Lower leg skin (tissue), 4 donors: ENCODE results near the gene PPP2R3C. TPM values are rescaled to one million over a fixed set of nuclear protein-coding genes. Genes with fewer than 3 reads are reported as not detected.

ENCODE experiments used
- DNase-seq, 2 donors: peaks; one replicate each; pipeline ENCODE4 v3.0.0-alpha.2; 2019; ENCODE audit warnings: low spot score in 2 of 2
- H3K4me3 ChIP-seq: fragments of 200-600 bp; sonication (generic); 2 replicates; pipeline ENCODE4 v1.5.1; 2017; ENCODE audit warnings: mild to moderate bottlenecking, low read depth; ENCODE audit not compliant: poor library complexity, severe bottlenecking
- CTCF ChIP-seq, 3 donors: fragments of 450-650 bp; IDR thresholded peaks; one replicate each; pipeline ENCODE4 v1.5.1; 2016; ENCODE audit warnings: antibody characterized with exemption in 3 of 3, mild to moderate bottlenecking in 3 of 3, moderate library complexity in 2 of 3
- POLR2A ChIP-seq, 2 donors: fragments of 450-650 bp; IDR thresholded peaks; one replicate each; pipeline ENCODE4 v1.6.1; 2016 to 2017; ENCODE audit warnings: antibody characterized with exemption in 2 of 2, mild to moderate bottlenecking in 1 of 2, moderate library complexity in 1 of 2
- WGBS, 2 donors: methylation state at CpG; one replicate each; pipeline ENCODE4 v1.1.5; 2018; 5-methylcytosine and 5-hydroxymethylcytosine counted together
- intact Hi-C: fragments of 100-400 bp; cut with DNase I; formaldehyde crosslinking; loops from one replicate; pipeline ENCODE4 v1.15.0; 2023; ENCODE audit warnings: low total_unique reads
- total RNA-seq, 4 donors: library from RNA; depleted of rRNA; stranded (reverse); fragments of >200 nt; gene quantifications; one replicate each; pipeline ENCODE4 v1.1.0, GENCODE V29; 2016

PPP2R3C gene
- total RNA-seq, 4 donors from 2014 or later, result 4.3 to 20.8 (median 6.8) TPM

DNA sequence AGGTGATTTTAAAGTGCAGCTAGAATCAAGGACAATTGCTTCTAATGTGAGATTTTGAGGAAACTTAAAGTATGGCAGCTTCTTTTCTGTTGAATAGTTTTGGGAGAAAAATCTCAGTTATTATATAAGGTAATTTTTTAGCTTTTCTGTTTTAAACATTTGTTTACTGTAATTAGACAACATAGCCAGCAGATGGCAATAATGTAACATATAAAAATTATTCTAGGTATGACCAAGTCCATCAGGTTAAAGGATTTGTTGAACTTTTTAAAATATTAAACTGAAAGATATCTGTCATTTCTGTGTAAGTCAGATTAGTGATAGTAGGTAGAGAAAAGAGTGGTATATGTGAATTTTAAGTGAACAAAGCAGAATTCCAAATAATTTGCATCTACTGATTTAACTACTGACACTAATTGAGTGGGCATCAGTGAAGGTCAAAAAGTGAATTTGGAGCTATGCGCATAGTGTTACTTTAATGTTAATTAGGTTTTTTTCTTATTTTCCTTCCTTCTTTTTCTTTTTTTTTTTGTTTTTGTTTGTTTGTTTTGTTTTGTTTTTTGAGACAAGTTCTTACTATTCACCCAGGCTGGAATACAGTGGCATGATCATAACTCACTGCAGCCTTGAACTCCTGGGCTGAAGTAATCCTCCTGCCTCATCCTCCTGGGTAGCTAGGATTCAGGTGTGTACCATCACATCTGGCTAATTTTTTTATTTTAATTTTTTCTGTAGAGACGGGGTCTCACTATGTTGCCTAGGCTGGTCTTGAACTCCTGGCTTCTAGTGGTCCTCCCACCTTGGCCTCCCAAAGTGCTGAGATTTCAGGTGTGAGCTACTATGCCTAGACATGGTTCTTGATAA is 19.2 kb upstream of the PPP2R3C start:
- no peak overlapping the region for H3K4me3 ChIP-seq
- WGBS, 2 donors, result 97% methylated on average over 2 of the region's 2 CpGs; no CpG with 5 or more reads in 1 of the 2 donors
- intact Hi-C loops, result loop anchor here (2.0 kb wide), 1 partner anchor 270 kb away; no protein-coding TSS in a partner anchor
- TF ChIP-seq POLR2A (IDR thresholded peaks at IDR 0.05) (no peak), CTCF (IDR thresholded peaks at IDR 0.05) (no peak)
- DNase-seq, result no peak

DNA sequence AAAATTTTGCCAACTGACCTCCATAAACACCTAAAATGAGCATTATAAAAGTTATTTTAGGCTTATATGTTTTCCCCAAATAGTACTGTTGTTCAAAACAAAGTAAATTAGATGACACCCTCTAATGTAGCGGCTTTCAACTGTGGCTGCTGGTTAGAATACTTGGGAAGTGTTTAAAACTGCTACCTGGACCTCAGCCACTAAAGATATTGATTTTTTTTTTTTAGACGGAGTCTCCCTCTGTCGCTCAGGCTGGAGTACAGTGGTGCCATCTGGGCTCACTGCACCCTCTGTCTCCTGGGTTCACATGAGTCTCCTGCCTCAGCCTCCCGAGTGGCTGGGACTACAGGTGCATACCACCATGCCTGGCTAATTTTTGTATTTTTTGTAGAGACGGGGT is 16.8 kb upstream of the PPP2R3C start:
- DNase-seq, result no peak
- no peak for TF ChIP-seq CTCF (IDR thresholded peaks at IDR 0.05)
- 89% methylated on average over 5 of the region's 5 CpGs; no CpG with 5 or more reads in 1 of the 2 donors for WGBS, 2 donors
- intact Hi-C loops, result no loop called here
- H3K4me3 ChIP-seq, result no peak overlapping the region

DNA sequence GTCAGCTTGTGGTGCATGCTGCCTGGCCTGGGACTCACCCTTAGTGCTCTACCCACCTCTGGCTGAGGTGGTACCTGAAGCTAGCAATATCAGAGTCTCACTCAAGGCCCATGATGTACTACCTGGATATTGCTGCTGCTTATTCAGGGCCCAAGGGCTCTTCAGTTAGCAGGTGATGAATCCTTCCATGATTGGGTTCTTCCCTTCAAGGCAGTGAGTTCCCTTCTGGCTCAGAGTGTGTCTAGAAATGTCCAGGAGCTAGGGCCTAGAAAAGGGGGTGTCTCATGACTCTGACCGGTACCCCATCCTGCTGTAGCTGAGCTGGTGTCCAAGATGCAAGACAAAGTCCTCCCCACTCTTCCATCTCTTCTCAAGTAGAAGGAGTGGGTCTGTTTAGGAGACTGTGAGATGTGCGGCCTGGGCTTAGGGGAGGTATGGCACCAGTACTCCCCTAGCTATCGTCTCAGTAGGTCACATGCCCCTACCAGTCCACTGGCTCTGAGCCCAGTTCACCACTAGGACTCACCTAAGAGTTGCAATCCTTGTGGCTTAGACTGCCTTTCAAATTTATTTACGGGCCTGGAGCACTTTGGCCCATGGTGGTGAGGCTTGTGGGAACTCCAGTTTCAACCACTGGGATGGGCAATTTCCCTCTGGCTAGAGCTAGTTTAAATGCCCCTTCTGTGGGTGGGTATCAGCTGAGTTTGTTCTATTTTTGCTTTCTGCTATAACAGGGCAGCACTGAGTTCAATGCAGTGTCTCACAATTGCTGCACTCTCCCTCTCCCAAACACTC is 12.7 kb upstream of the PPP2R3C start:
- intact Hi-C loops, result no loop called here
- TF ChIP-seq CTCF (IDR thresholded peaks at IDR 0.05) (no peak), POLR2A (IDR thresholded peaks at IDR 0.05) (no peak)
- no peak overlapping the region for H3K4me3 ChIP-seq
- WGBS, 2 donors, result 81 to 85% methylated on average over 4 of the region's 4 CpGs
- no peak for DNase-seq

GRCh38 chr14:35133542-35134328 is 11.9 kb upstream of the PPP2R3C start:
- 72 to 74% methylated on average over 6 of the region's 6 CpGs for WGBS, 2 donors
- intact Hi-C loops, result no loop called here
- no peak for DNase-seq
- TF ChIP-seq POLR2A (IDR thresholded peaks at IDR 0.05) (no peak), CTCF (IDR thresholded peaks at IDR 0.05) (no peak)
- H3K4me3 ChIP-seq, result no peak overlapping the region

- no peak for DNase-seq
These were observed 2.3 kb upstream of the PPP2R3C start for GRCh38 chr14:35124127-35124526.

More at GRCh38 chr14:35124127-35124526, 2.3 kb upstream of the PPP2R3C start:
- H3K4me3 ChIP-seq, result no peak overlapping the region
- 75 to 82% methylated on average over 1 of the region's 1 CpG for WGBS, 2 donors
- intact Hi-C loops, result no loop called here
- TF ChIP-seq CTCF (IDR thresholded peaks at IDR 0.05), result no peak
- no peak for TF ChIP-seq POLR2A (IDR thresholded peaks at IDR 0.05)
